Hepatocyte (in vitro differentiated cells): ENCODE results near the gene COP1. TPM values are rescaled to one million over a fixed set of nuclear protein-coding genes. Genes with fewer than 3 reads are reported as not detected.

ENCODE experiments used
- DNase-seq: peaks from one replicate; pipeline ENCODE4 v3.0.0-alpha.2; 2016; ENCODE audit warnings: low spot score
- H2AFZ ChIP-seq: fragments of 200-600 bp; sonication (generic); 2 replicates; pipeline ENCODE4 v1.6.0; 2016; ENCODE audit warnings: antibody characterized with exemption, mild to moderate bottlenecking
- H3K27ac ChIP-seq: fragments of 200-600 bp; sonication (generic); 2 replicates; pipeline ENCODE4 v1.5.1; 2016; ENCODE audit warnings: mild to moderate bottlenecking
- H3K27me3 ChIP-seq: fragments of 200-600 bp; sonication (generic); 2 replicates; pipeline ENCODE4 v1.6.1; 2016
- H3K36me3 ChIP-seq: fragments of 200-600 bp; sonication (generic); replicated peaks from 2 replicates; pipeline ENCODE4 v1.5.1; 2016; ENCODE audit warnings: low read depth; ENCODE audit not compliant: insufficient read depth
- H3K4me1 ChIP-seq: fragments of 200-600 bp; sonication (generic); 2 replicates; pipeline ENCODE4 v1.5.1; 2016; ENCODE audit warnings: mild to moderate bottlenecking, moderate library complexity; ENCODE audit not compliant: insufficient read depth
- H3K4me2 ChIP-seq: fragments of 200-600 bp; sonication (generic); 2 replicates; pipeline ENCODE4 v1.6.0; 2016
- H3K4me3 ChIP-seq: fragments of 200-600 bp; sonication (generic); 2 replicates; pipeline ENCODE4 v1.5.1; 2016; ENCODE audit warnings: mild to moderate bottlenecking
- H3K79me2 ChIP-seq: fragments of 200-600 bp; sonication (generic); 2 replicates; pipeline ENCODE4 v1.6.0; 2017; ENCODE audit warnings: mild to moderate bottlenecking
- H3K9me2 ChIP-seq: fragments of 200-600 bp; sonication (generic); replicated peaks from 2 replicates; pipeline ENCODE4 v1.6.0; 2017; ENCODE audit warnings: mild to moderate bottlenecking; ENCODE audit not compliant: insufficient read depth
- H3K9me3 ChIP-seq: fragments of 200-600 bp; sonication (generic); 2 replicates; pipeline ENCODE4 v1.5.1; 2016; ENCODE audit warnings: low read depth, mild to moderate bottlenecking
- H4K20me1 ChIP-seq: fragments of 200-600 bp; sonication (generic); 2 replicates; pipeline ENCODE4 v1.6.0; 2016; ENCODE audit warnings: mild to moderate bottlenecking; ENCODE audit not compliant: insufficient read depth, poor library complexity, severe bottlenecking
- CTCF ChIP-seq: fragments of 200-600 bp; sonication (generic); IDR thresholded peaks from 2 replicates; pipeline ENCODE4 v1.5.1; 2016; ENCODE audit warnings: antibody characterized with exemption, mild to moderate bottlenecking; ENCODE audit not compliant: poor library complexity
- EZH2 ChIP-seq: fragments of 200-600 bp; sonication (generic); IDR thresholded peaks from 2 replicates; pipeline ENCODE4 v1.6.1; 2016; ENCODE audit warnings: antibody characterized with exemption, mild to moderate bottlenecking, borderline replicate concordance
- EZH2phosphoT487 ChIP-seq: fragments of 200-600 bp; sonication (generic); IDR thresholded peaks from one replicate; pipeline ENCODE4 v1.6.1; 2018; ENCODE audit warnings: antibody characterized with exemption, mild to moderate bottlenecking, low read depth, moderate library complexity; ENCODE audit not compliant: unreplicated experiment, severe bottlenecking
- WGBS: methylation state at CpG from one replicate; pipeline ENCODE4 v1.1.6; 2016; ENCODE audit warnings: low lambda C conversion rate; ENCODE audit errors: missing lambda C conversion rate; 5-methylcytosine and 5-hydroxymethylcytosine counted together
- polyA plus RNA-seq: library from polyadenylated mRNA; unstranded; fragments of >200 nt; fragmentation: Nextera tagmentation; extraction: Ambion mirVana; gene quantifications from 2 replicates; pipeline ENCODE4 v1.2.1, GENCODE V29; 2016
- total RNA-seq: library from RNA; depleted of rRNA; stranded (reverse); fragments of >200 nt; gene quantifications from 2 replicates; pipeline ENCODE4 v1.2.3, GENCODE V29; 2014

COP1 gene
- total and polyA plus RNA-seq, 2 experiments from 2014 or later, result 63.0 to 65.9 TPM

- peaks cover 74% of the 10 kb centered on the region for H3K79me2 ChIP-seq
- H3K9me3 ChIP-seq, result no peaks in the 10 kb centered on the region
- no peaks in the 10 kb centered on the region for H3K36me3 ChIP-seq
- H3K9me2 ChIP-seq, result no peaks in the 10 kb centered on the region
- TF ChIP-seq CTCF, result no peak
- no peak for TF ChIP-seq EZH2phosphoT487
- TF ChIP-seq EZH2, result no peak
- H3K4me3 ChIP-seq, result no peak overlapping the region
- H3K4me1 ChIP-seq, result peaks cover 4% of the 10 kb centered on the region
- peaks cover 3% of the 10 kb centered on the region for H4K20me1 ChIP-seq
- no peaks in the 10 kb centered on the region for H3K27me3 ChIP-seq
- no peak overlapping the region for H3K27ac ChIP-seq
- no peak overlapping the region for H2AFZ ChIP-seq
- DNase-seq, result no peak
- no peak overlapping the region for H3K4me2 ChIP-seq
- 100% methylated on average over 2 of the region's 2 CpGs for WGBS
Observed at GRCh38 chr1:176177764-176178163, 29.3 kb downstream of the COP1 start.

- no peak overlapping the region for H2AFZ ChIP-seq
- H3K9me2 ChIP-seq, result no peaks in the 10 kb centered on the region
- H3K79me2 ChIP-seq, result peaks cover 79% of the 10 kb centered on the region
Observed at GRCh38 chr1:176174108-176174507, 33.0 kb downstream of the COP1 start.

GRCh38 chr1:176172215-176172614, 34.9 kb downstream of the COP1 start:
- no peaks in the 10 kb centered on the region for H4K20me1 ChIP-seq
- H3K79me2 ChIP-seq, result peaks cover 83% of the 10 kb centered on the region
- TF ChIP-seq CTCF (no peak), EZH2 (no peak), EZH2phosphoT487 (no peak)
- no peaks in the 10 kb centered on the region for H3K9me2 ChIP-seq
- WGBS, result over 99% methylated on average over 6 of the region's 6 CpGs
- DNase-seq, result no peak
- H3K4me2 ChIP-seq, result no peak overlapping the region
- no peak overlapping the region for H3K4me3 ChIP-seq
- no peaks in the 10 kb centered on the region for H3K36me3 ChIP-seq
- H3K4me1 ChIP-seq, result no peaks in the 10 kb centered on the region
- H3K27ac ChIP-seq, result no peak overlapping the region
- H2AFZ ChIP-seq, result no peak overlapping the region
- no peaks in the 10 kb centered on the region for H3K9me3 ChIP-seq
- H3K27me3 ChIP-seq, result no peaks in the 10 kb centered on the region

More at GRCh38 chr1:176174108-176174507, 33.0 kb downstream of the COP1 start:
- peaks cover 4% of the 10 kb centered on the region for H3K4me1 ChIP-seq
- H4K20me1 ChIP-seq, result no peaks in the 10 kb centered on the region
- no peak for DNase-seq
- no peak for TF ChIP-seq EZH2phosphoT487
- no peak for TF ChIP-seq EZH2
- TF ChIP-seq CTCF, result no peak
- H3K36me3 ChIP-seq, result no peaks in the 10 kb centered on the region
- H3K4me3 ChIP-seq, result no peak overlapping the region
- no peaks in the 10 kb centered on the region for H3K27me3 ChIP-seq
- H3K4me2 ChIP-seq, result no peak overlapping the region
- H3K9me3 ChIP-seq, result no peaks in the 10 kb centered on the region
- no peak overlapping the region for H3K27ac ChIP-seq

GRCh38 chr1:176167210-176167609, 39.9 kb downstream of the COP1 start:
- Histone ChIP-seq H3K4me1 (no peaks in the 10 kb centered on the region), H3K27me3 (no peaks in the 10 kb centered on the region), H2AFZ (no peak overlapping the region), H4K20me1 (no peaks in the 10 kb centered on the region), H3K4me3 (no peak overlapping the region), H3K9me3 (no peaks in the 10 kb centered on the region), H3K9me2 (no peaks in the 10 kb centered on the region), H3K36me3 (no peaks in the 10 kb centered on the region), H3K79me2 (peaks cover 77% of the 10 kb centered on the region), H3K27ac (no peak overlapping the region), H3K4me2 (no peak overlapping the region)
- no peak for DNase-seq
- 92% methylated on average over 4 of the region's 4 CpGs for WGBS
- no peak for TF ChIP-seq CTCF
- no peak for TF ChIP-seq EZH2phosphoT487
- TF ChIP-seq EZH2, result no peak
